Stimulated activated CD8-positive, alpha-beta memory T cell treated with anti-CD3 and anti-CD28 coated beads, Interleukin-2, amount 100 ng/mL, for 48 hours (primary cell): ENCODE data around the gene IL4I1.
A peak's percentile ranks its signal among the peaks of the same experiment; 100 is the strongest.

ENCODE experiments used
- DNase-seq, 2 donors: peaks; one replicate each; pipeline ENCODE4 v3.0.0-alpha.2; 2020; ENCODE audit warnings: low read depth in 2 of 2

Gene IL4I1

DNA sequence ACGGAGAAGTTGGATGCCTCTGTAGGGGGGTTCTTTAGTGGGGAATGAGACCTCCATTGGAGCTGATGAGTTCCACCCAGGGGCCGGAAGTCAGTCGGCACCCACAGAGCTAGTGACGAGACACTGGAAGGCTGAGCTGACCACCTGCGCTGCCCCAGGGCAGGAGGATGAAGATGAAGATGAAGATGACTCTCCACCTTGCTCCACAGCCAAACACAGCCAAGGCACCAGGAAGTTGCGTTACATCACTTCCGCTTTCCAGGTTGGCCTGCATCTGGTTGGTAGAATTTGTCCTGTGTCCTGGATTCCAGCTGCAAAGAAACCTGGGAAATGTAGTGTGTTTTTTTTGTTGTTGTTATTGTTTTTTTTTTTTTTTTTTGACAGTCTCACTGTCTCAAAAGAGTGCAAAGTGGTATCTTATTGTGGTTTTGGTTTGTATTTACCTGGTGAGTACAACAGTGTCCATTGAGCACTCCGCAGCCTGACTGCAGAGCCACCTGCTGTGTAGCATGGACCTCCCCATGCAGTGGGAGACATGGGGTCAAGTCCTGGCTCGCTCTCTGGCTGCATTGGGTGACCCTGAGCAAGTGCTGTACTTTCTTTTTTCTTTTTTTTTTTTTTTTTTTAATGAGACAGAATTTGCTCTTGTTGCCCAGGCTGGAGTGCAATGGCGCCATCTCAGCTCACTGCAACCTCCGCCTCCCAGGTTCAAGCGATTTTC, 17.3 kb downstream of the IL4I1 start:
- DNase-seq: no peak

DNA sequence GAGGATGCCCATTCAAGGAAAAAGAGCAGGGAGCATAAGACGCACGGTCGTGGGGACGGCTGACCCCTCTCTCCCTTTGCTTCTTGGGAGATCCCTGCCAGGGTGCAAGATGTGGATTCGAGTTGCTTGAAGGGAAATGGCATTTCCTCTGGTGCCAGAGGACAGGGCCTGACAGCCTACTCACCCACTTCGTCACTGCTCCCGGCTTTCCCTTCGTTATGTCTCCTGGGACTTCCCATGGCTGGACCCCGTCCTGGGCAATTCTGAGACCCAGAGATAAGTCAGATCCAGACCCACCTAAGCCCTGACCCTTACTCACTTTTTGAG, 18.0 kb downstream of the IL4I1 start:
- no peak for DNase-seq

DNA sequence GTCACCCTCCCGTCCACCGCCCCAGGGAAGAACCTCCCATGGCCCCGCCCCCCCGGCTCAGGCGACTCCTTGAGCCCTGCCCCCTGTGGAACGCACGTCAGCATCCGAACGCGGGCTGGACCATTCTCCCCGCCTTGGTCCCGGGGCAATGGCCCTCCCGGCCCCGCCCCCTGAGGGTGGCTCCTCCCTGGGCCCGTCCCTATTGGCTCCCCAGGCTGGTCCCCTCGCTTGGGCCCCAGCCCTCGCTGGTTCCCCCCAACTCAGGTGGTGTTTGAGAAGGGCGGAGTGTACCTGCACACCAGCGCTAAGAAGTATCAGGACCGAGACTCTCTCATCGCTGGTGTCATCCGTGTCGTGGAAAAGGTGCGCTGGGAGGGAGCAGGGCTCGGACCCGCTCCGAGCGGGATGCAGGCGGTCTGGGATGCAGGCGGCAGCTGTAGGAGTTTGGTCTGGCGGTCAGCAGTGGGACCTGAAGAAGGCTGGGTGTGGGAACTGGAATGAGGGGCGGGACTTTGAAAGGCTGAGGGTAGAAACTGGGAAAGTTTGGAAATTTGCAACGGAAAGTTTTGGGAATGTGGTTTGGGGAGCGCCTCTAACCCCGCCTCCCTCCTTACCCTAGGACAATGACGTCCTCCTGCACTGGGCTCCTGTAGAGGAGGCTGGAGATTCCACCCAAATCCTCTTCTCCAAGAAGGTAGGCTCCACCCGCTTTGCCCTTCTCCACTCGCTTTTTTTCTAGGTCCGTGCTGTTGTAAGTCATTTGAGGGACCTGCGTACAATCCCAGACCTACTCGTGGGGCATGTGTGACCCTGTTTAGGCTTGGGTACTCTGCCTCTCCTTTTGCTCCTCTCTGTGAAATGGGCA, 18.6 kb downstream of the IL4I1 start:
- peak; percentile 99 for DNase-seq

DNA sequence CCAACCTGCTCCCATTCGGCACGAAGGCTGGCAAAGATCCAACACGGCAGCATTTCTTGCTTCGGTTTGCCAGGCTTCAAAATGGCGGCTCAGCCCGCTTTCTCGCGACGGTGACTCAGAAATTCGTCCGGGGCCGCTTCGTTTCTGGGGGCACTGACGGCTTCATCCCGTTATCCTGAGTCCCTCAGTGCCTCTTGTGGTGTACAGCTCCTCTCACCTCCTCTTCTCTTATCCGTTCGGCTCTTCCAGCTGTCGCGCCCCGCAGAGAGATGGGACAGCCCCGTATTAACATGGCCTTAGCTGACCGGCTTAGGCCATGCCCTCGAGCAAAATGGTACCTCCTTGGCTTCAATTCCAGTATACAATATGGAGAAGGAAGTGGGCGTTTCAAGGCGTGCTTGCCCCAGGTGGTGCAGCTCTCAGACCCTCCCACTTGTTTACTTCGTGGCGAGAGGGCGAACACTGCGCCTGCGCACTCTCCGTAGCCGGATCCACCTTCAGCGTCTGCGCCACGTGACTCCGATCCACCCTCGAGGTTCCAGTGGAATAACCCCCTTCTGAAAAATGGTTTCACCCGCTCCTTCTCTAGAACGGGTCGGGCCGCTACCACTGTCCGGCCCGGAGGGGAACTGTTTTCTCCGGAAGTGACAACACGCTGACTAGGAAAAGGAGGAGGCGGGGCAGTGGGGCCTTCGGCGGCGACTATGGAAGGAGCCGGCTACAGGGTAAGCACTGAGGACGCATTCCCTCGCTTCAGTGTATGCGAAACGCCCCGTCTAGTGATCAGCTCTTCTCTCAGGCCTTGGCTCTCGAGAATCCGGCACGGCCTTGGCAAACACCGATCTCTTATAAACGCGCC, 19.4 kb downstream of the IL4I1 start, which contains the start of the genes AKT1S1 and TBC1D17:
Gene AKT1S1 (minus strand): TSS at position 336 of the 859 bp plus-strand sequence. CDS start 4,060 bp downstream, outside the sequence.
Gene TBC1D17 (plus strand): TSS at position 683 of the 859 bp plus-strand sequence. CDS start 22 bp downstream, at position 705.
- DNase-seq: peak; percentile 94 to 95

DNA sequence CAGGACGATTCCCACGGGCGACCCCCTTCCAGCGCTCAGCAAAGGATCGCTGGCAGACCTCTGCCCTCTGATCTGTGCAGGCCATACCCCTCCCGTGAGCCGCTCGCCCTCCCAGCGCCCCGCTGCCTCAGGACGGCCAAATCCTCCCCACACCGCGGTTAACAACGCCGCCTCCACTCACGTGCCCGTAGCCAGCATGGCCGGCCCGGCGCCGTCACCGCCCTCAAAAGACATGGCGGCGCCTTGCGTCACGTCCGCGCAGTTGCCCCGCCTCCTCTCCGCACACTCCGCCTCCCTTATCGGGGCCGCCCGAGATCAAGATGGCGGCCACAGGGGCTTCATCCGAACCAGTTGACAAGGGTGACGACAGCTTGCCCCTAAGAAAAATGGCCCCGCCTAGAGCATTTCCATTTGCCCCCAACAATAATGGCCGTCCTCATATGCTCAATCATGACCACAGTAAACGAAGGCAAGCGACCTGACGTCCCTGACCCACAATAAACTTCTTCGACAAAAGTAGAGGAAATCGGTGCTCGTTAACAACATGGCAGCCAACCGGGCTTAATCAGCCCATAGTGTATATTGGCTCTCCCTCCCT, 20.2 kb downstream of the IL4I1 start:
- peak; percentile 93 to 96 for DNase-seq

- DNase-seq: peak in 1 of 2 donors; percentile 49
Observed at GRCh38 chr19:49875857-49876421, 20.7 kb downstream of the IL4I1 start.

- DNase-seq: no peak
Observed at GRCh38 chr19:49875177-49875576, 21.5 kb downstream of the IL4I1 start.

- no peak for DNase-seq
Observed at GRCh38 chr19:49874503-49875157, 22.1 kb downstream of the IL4I1 start.

- no peak for DNase-seq
Observed at GRCh38 chr19:49873834-49874233, 22.9 kb downstream of the IL4I1 start.

- no peak for DNase-seq
Observed at GRCh38 chr19:49873129-49873521, 23.6 kb downstream of the IL4I1 start.

DNA sequence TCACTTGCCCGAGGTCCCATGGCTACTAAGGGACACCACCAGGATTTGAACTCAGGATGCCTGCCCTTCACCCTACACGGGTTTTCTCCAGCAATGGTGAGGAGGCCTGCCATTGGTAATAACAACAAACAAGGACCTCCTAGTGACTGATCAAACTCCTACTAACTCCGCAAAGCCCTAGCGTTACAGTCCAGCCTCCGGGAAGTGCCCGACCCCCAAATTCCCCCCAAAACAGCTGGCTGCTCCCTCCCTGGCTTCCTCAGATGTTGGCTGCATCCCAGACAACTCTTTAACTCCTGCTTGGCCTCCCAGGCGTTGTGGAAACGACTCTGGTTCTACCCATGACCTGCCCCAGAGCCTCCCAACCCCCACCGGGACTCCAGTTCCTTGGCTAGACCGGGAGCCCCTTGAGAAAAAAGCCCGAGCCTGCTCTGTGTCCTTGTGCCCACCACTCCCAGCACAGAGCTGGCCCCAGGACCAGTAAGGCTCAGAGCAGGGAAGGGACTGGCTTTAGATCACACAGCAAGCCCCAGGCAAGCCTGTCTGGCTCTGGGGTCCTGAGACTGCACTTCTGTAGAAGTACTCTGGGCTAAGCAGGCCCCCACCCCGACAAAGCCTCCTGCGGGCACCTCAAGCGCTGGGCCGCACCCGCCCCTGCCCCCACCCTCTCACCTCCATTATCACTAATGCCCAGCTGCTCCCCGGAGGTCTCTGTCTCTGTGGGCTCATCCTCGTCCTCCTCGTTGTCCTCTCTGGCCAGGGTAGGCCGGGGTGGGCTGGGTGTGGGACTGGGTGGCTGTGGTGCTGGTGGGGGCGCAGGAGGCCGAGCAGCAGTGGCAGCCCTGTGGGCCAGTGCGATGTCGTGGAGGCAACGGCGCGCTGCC, 24.2 kb downstream of the IL4I1 start:
- DNase-seq: no peak

- DNase-seq: no peak
Observed at GRCh38 chr19:49871349-49871985, 25.2 kb downstream of the IL4I1 start.

DNA sequence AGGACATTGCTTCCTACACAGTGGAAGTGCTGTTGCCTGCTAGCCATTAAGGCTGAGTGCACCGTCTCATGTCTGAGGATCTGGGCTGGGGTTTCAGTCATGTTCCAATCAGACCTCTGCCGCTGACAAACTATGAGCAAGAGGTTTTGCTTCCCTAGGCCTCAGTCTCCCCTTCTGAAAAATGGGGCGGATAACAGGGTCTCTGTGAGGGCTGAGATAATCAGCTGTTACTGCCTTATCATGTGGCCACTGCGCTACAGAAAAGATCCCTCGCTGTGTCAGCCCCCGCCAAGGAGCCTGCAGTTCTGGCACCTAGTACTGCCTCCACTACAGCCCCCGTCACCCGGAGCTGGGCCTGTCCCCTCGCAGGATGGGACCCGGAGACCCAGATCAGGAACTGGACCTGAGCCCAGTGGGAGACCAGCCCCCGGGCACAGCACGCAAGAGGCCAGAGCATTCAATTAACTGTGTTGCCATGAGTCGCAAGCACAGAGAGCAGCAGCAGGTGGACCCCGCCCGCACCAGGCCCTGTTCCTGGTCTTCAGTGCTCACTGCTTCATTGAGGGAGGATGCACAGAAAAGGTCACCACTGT, 26.3 kb downstream of the IL4I1 start:
- no peak for DNase-seq

GRCh38 chr19:49869484-49870308, 27.0 kb downstream of the IL4I1 start:
- DNase-seq: peak; percentile 74 to 86

- no peak for DNase-seq
Observed at GRCh38 chr19:49869009-49869483, 27.6 kb downstream of the IL4I1 start.

DNA sequence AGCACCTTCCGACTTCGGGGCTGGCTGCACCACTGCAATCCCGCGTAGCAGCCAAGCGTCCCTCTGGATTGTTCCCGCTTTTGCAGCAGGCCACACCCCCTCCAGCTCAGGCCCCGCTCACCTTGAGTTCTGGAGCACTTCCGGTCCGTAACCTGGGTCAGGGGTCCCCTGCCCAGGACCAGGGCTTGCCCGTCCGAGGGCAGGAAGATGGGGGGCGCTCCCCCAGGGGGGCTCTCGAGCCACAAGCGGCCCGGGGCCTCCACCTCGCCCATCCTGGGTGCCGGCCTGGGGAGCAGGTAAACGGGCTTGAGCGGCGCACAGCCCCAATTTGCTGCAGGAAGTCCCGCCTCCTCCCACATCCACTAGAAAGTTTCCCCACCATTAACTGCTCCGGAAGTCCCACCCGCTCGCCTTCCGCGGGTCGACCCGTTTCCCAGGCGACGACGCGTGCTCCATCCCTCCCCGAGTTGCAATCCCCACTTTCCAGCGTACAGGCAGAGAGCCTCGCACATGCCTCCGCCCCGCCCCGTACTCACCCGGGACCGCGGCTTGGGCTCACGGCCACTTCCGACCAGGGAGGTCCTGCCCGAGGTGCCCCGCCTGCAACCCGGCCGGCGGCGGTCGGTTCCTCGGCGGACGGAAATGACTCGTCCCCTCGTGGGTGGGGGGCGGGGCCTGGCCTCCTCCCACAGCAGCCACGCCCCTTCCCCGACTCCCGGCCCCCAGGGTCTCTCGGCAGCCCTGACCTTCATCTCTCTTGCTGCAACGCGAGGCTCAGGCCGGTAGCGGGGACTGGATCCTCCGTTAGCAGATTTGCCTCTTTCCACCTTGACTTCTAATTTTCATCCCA, 29.5 kb downstream of the IL4I1 start, which contains the start of gene PNKP:
Gene PNKP (minus strand): TSS at position 644 of the 850 bp plus-strand sequence. CDS start 372 bp downstream, at position 272.
- peak; percentile 88 to 92 for DNase-seq

DNA sequence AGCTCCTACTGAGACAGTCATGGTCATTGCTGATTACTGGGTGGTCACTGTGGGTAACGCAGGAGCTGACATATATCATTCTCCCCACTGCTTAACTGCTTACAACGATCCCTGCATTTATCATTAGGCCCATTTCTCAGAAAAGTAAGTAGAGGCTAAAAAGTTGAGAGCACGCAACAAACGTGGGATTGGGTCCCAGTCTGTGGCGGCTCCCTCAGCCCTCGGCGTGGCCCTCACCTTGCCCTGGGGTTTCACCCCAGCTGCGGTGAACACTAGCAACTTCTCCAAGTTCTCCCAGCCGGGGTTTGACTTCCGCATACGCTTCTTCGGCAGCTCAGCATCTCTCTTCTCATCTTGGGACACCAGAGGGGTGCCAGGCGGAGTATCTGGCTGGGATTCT, 31.8 kb downstream of the IL4I1 start:
- DNase-seq: no peak
